ENCODE measurements around the gene CHRNE.

GRCh38 chr17:4939546-4939795 is 36.6 kb upstream of the CHRNE start:
- TF ChIP-seq CTCF (IDR thresholded peaks at IDR 0.05), result no peak
- TF ChIP-seq POLR2A (IDR thresholded peaks at IDR 0.05), result no peak
